ENCODE data around the gene USP6NL.

DNA sequence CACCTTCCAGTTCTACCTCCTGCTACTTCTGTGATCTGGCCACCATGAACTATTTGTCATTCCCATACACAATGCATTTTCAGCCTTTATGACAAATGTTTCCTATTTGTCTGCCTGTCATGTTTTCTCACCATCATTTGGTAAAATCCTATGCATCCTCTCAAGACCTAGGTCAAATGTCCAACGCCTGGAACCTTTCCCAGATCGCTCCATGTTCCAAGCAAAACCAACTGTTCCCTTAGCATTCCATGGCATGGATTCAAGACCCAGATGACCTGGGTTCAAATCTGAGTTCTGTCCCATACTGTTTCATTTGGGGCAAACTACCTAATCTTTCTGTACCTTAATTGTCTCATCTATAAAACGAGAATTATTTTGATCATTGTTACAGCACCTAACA lies 98.9 kb downstream of the USP6NL start:
- TF ChIP-seq EZH2 (IDR thresholded peaks at IDR 0.05) (no peak), POLR2AphosphoS5 (IDR thresholded peaks at IDR 0.05; ENCODE audit: borderline replicate concordance, low read depth, low read length) (no peak), FOXP2 (optimal IDR thresholded peaks at IDR 0.05; ENCODE audit: control extremely low read depth, extremely low read length, insufficient read depth) (no peak)

All from SK-N-MC (cell line).